Left ventricle myocardium inferior (tissue), 1 donor: ENCODE data around the gene PRPF18. TPM values are rescaled to one million over a fixed set of nuclear protein-coding genes. Genes with fewer than 3 reads are reported as not detected.

Experiments used
- DNase-seq: peaks from one replicate; pipeline ENCODE4 v3.0.0-alpha.2; 2020
- H3K27ac ChIP-seq: fragments of 200-600 bp; replicated peaks from 2 replicates; pipeline ENCODE4 v1.8.0; 2021
- H3K27me3 ChIP-seq: fragments of 200-600 bp; 2 replicates; pipeline ENCODE4 v1.8.0; 2021; ENCODE audit warnings: low read depth
- H3K36me3 ChIP-seq: fragments of 200-600 bp; 2 replicates; pipeline ENCODE4 v1.8.0; 2021
- H3K4me1 ChIP-seq: fragments of 200-600 bp; 2 replicates; pipeline ENCODE4 v1.8.0; 2021
- H3K4me3 ChIP-seq: fragments of 200-600 bp; 2 replicates; pipeline ENCODE4 v1.8.0; 2021; ENCODE audit warnings: mild to moderate bottlenecking, moderate library complexity
- H3K9me3 ChIP-seq: fragments of 200-600 bp; replicated peaks from 2 replicates; pipeline ENCODE4 v1.8.0; 2021
- CTCF ChIP-seq: fragments of 200-600 bp; IDR thresholded peaks from 2 replicates; pipeline ENCODE4 v1.8.0; 2021; ENCODE audit warnings: antibody characterized with exemption, mild to moderate bottlenecking, borderline replicate concordance
- intact Hi-C: fragments of 100-400 bp; cut with micrococcal nuclease; formaldehyde crosslinking; loops from one replicate; pipeline ENCODE4 v1.11.0; 2022
- total RNA-seq: library from RNA; stranded (reverse); fragmentation: NEBNext Ultra II Directional; extraction: Animal tissue kit (Norgen Biotek cat#: 25700); gene quantifications from one replicate; pipeline ENCODE4 v1.2.1, GENCODE V29; 2021
- donor health status: DM: no; HTN: yes; CAD: no; lungs with severe emphysema.

PRPF18 gene
- total RNA-seq, 1 donor from 2014 or later = 14.7 TPM

GRCh38 chr10:13590886-13591285 is 4.1 kb downstream of the PRPF18 start:
- Histone ChIP-seq H3K27me3 (no peaks in the 10 kb centered on the region), H3K4me3 (no peak overlapping the region), H3K9me3 (no peaks in the 10 kb centered on the region), H3K27ac (no peak overlapping the region), H3K4me1 (peaks cover 33% of the 10 kb centered on the region), H3K36me3 (peaks cover 16% of the 10 kb centered on the region)
- no peak for DNase-seq
- intact Hi-C loops = no loop called here
- TF ChIP-seq CTCF = no peak

GRCh38 chr10:13592306-13592705 is 5.5 kb downstream of the PRPF18 start:
- DNase-seq = no peak
- Histone ChIP-seq H3K4me1 (peaks cover 24% of the 10 kb centered on the region), H3K4me3 (no peak overlapping the region), H3K9me3 (no peaks in the 10 kb centered on the region), H3K36me3 (peaks cover 16% of the 10 kb centered on the region), H3K27me3 (no peaks in the 10 kb centered on the region), H3K27ac (no peak overlapping the region)
- TF ChIP-seq CTCF = no peak
- intact Hi-C loops = no loop called here

GRCh38 chr10:13593535-13593934 is 6.8 kb downstream of the PRPF18 start:
- no peaks in the 10 kb centered on the region for H3K27me3 ChIP-seq
- H3K4me1 ChIP-seq = peaks cover 12% of the 10 kb centered on the region
- no peak overlapping the region for H3K4me3 ChIP-seq
- H3K9me3 ChIP-seq = no peaks in the 10 kb centered on the region
- no peak for TF ChIP-seq CTCF
- no peak for DNase-seq
- H3K36me3 ChIP-seq = peaks cover 16% of the 10 kb centered on the region
- H3K27ac ChIP-seq = no peak overlapping the region
- intact Hi-C loops = no loop called here

GRCh38 chr10:13594641-13595040 is 7.9 kb downstream of the PRPF18 start:
- no peak overlapping the region for H3K4me3 ChIP-seq
- no peak for TF ChIP-seq CTCF
- peaks cover 1% of the 10 kb centered on the region for H3K4me1 ChIP-seq
- peaks cover 16% of the 10 kb centered on the region for H3K36me3 ChIP-seq
- no peaks in the 10 kb centered on the region for H3K27me3 ChIP-seq
- no peak overlapping the region for H3K27ac ChIP-seq
- no peaks in the 10 kb centered on the region for H3K9me3 ChIP-seq
- DNase-seq = no peak
- intact Hi-C loops = no loop called here

GRCh38 chr10:13597909-13598308 is 11.1 kb downstream of the PRPF18 start:
- TF ChIP-seq CTCF = no peak
- no peaks in the 10 kb centered on the region for H3K9me3 ChIP-seq
- H3K27me3 ChIP-seq = no peaks in the 10 kb centered on the region
- intact Hi-C loops = no loop called here
- no peak for DNase-seq
- no peaks in the 10 kb centered on the region for H3K4me1 ChIP-seq
- H3K27ac ChIP-seq = no peak overlapping the region
- peaks cover 30% of the 10 kb centered on the region for H3K36me3 ChIP-seq
- no peak overlapping the region for H3K4me3 ChIP-seq
